HepG2 (cell line): ENCODE measurements around the gene UTS2R. TPM values are rescaled to one million over a fixed set of nuclear protein-coding genes. Genes with fewer than 3 reads are reported as not detected.

Experiments
- ATM ChIP-seq: fragments of 450-650 bp; IDR thresholded peaks from 2 replicates; pipeline ENCODE4 v1.7.1; 2017; ENCODE audit warnings: mild to moderate bottlenecking, borderline replicate concordance
- CBFB ChIP-seq: sonication (generic); formaldehyde crosslinking; IDR thresholded peaks from 2 replicates; pipeline ENCODE4 v1.4.0; 2020; ENCODE audit warnings: missing genetic modification reagents
- CBX1 ChIP-seq: IDR thresholded peaks from one replicate; pipeline ENCODE4 v1.6.1; 2016; ENCODE audit warnings: antibody characterized with exemption, low read depth
- FOXP4 ChIP-seq: sonication (generic); formaldehyde crosslinking; IDR thresholded peaks from 2 replicates; pipeline ENCODE4 v1.4.0; 2020; ENCODE audit warnings: missing genetic modification reagents
- ISX ChIP-seq: sonication (generic); formaldehyde crosslinking; conservative IDR thresholded peaks from 2 replicates; pipeline ENCODE4 v1.5.0; 2020; ENCODE audit warnings: missing genetic modification reagents
- KDM3A ChIP-seq: IDR thresholded peaks from 2 replicates; pipeline ENCODE4 v1.6.1; 2018; ENCODE audit warnings: low read depth, missing compliant biosample characterization
- NONO ChIP-seq, 2 experiments: fragments of 450-650 bp in 1 of 2; sonication (generic) in 1 of 2; formaldehyde crosslinking in 1 of 2; IDR thresholded peaks in 1 of 2; conservative IDR thresholded peaks in 1 of 2; 2 replicates each; pipeline versions ENCODE4 v1.6.1 to v1.8.0; 2017 to 2022; ENCODE audit warnings: mild to moderate bottlenecking in 1 of 2, missing genetic modification reagents in 1 of 2, moderate library complexity in 1 of 2
- PHF8 ChIP-seq: sonication (generic); formaldehyde crosslinking; IDR thresholded peaks from 2 replicates; pipeline ENCODE4 v1.5.0; 2020; ENCODE audit warnings: missing genetic modification reagents
- POLR2AphosphoS5 ChIP-seq: IDR thresholded peaks from 2 replicates; pipeline ENCODE4 v1.6.1; 2012; ENCODE audit warnings: low read depth, low read length
- RARG ChIP-seq: sonication (generic); formaldehyde crosslinking; IDR thresholded peaks from 2 replicates; pipeline ENCODE4 v1.4.0; 2020; ENCODE audit warnings: low read depth, mild to moderate bottlenecking, missing genetic modification reagents
- SETDB1 ChIP-seq: sonication (generic); formaldehyde crosslinking; IDR thresholded peaks from 2 replicates; pipeline ENCODE4 v1.5.1; 2020; ENCODE audit warnings: missing genetic modification reagents, mild to moderate bottlenecking, borderline replicate concordance
- TMF1 ChIP-seq: sonication (generic); formaldehyde crosslinking; IDR thresholded peaks from 2 replicates; pipeline ENCODE4 v1.8.1; 2022; ENCODE audit warnings: low read depth, missing genetic modification reagents
- ZBTB8A ChIP-seq: sonication (generic); formaldehyde crosslinking; IDR thresholded peaks from 2 replicates; pipeline ENCODE4 v1.4.0; 2020; ENCODE audit warnings: mild to moderate bottlenecking, low read depth, missing genetic modification reagents, borderline replicate concordance
- ZIK1 ChIP-seq: sonication (generic); formaldehyde crosslinking; IDR thresholded peaks from 2 replicates; pipeline ENCODE4 v1.5.0; 2020; ENCODE audit warnings: mild to moderate bottlenecking, low read depth, missing genetic modification reagents, borderline replicate concordance
- ZNF264 ChIP-seq: sonication (generic); formaldehyde crosslinking; IDR thresholded peaks from 2 replicates; pipeline ENCODE4 v1.4.0; 2020; ENCODE audit warnings: missing genetic modification reagents
- ZNF570 ChIP-seq: sonication (generic); formaldehyde crosslinking; IDR thresholded peaks from 2 replicates; pipeline ENCODE4 v1.4.0; 2020; ENCODE audit warnings: mild to moderate bottlenecking, missing genetic modification reagents, borderline replicate concordance
- ZNF577 ChIP-seq: sonication (generic); formaldehyde crosslinking; IDR thresholded peaks from 2 replicates; pipeline ENCODE4 v1.4.0; 2020; ENCODE audit warnings: mild to moderate bottlenecking, low read depth, missing genetic modification reagents, borderline replicate concordance
- ZNF740 ChIP-seq: sonication (generic); formaldehyde crosslinking; IDR thresholded peaks from 2 replicates; pipeline ENCODE4 v1.4.0; 2020; ENCODE audit warnings: missing genetic modification reagents
- polyA plus RNA-seq, 8 experiments: library from polyadenylated mRNA; depleted of rRNA in 3 of 8; stranded (reverse) in 7 of 8; unstranded in 1 of 8; fragments of >200 nt; fragmentation: Illumina TruSeq in 4 of 8; extraction: Trizol in 4 of 8; gene quantifications; 2 replicates each; pipeline versions ENCODE4 v1.2.1 to v1.2.3, GENCODE V29; 2011 to 2016; ENCODE audit warnings: low read depth in 4 of 8, missing spikeins in 1 of 8, mixed read lengths in 1 of 8; ENCODE audit not compliant: insufficient read depth in 1 of 8
- total RNA-seq, 5 experiments: library from RNA; depleted of rRNA; stranded (reverse); fragments of >200 nt; fragmentation: Illumina TruSeq; extraction: Trizol; gene quantifications; 2 replicates each; pipeline ENCODE4 v1.2.3, GENCODE V29; 2016; ENCODE audit warnings: low read depth in 1 of 5
- TF ChIP-seq, protein P1 (sequence below): sonication (generic); formaldehyde crosslinking; conservative IDR thresholded peaks from 2 replicates; pipeline ENCODE4 v1.4.0; 2020; ENCODE audit warnings: missing genetic modification reagents
- TF ChIP-seq, protein P2 (sequence below): sonication (generic); formaldehyde crosslinking; IDR thresholded peaks from 2 replicates; pipeline ENCODE4 v1.9.0; 2021; ENCODE audit warnings: missing genetic modification reagents, borderline replicate concordance
- TF ChIP-seq, protein P3 (sequence below): sonication (generic); formaldehyde crosslinking; IDR thresholded peaks from 2 replicates; pipeline ENCODE4 v1.4.0; 2020; ENCODE audit warnings: missing genetic modification reagents, mild to moderate bottlenecking, borderline replicate concordance

Gene UTS2R
- total and polyA plus RNA-seq, 2 of the 13 experiments (the other 11 are each of a cell fraction or from before 2014, with no cell fraction given) = 0.13 to 0.15 TPM

DNA sequence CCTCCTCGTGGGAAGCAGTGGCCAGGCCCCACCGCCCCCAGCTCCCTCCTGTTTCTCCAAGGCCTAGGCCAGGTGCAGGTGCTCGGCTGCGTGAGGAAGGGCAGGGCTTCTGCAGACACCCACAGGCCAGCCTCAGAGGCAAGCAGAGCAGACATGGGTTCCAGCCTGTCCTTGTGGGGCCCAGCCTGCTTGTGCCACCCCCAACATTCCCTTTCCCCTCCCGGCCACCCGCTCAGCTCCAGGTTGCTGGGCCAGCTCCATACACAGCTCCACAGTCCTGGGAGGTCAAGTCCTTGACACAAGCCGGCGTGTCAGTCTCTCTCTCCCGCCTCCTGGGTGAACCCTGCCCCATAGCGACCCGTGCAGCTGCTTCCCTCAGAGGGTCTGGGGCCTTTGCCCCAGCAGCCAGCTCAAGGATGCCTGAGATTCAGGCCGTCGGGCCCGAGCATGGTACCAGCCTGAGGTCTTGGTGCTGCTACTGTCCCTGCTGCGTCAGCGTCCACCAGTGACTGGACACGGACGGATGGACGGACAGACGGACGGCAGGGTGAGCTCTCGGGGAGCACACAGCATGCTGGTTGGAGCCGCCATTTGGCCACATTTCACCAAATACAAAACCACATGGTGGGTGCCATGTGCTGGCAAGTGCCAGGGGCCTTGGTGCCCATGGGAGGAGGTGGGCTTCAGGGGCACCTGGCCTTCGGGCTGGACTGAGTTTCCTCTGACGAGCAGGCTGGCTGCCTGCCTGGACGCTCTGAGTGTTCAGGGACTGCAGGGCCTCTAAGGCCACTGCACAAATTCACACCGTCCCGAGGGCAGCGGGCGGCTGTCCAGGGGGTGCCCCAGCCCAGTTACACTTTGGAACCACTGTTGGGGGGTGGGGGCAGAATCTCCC, 46.0 kb upstream of the UTS2R start (continued):
- TF ChIP-seq NONO (IDR thresholded peaks at IDR 0.05) (no peak), NONO (CRISPR knock-in tag; conservative IDR thresholded peaks at IDR 0.05) (peak; percentile 95), ZIK1 (CRISPR knock-in tag) (no peak), CBX1 (peak; percentile 25), ZNF570 (CRISPR knock-in tag) (0 out of 2 replicates have a peak, but pooled peaks have one; percentile 49), RARG (CRISPR knock-in tag) (0 out of 2 replicates have a peak, but pooled peaks have one; percentile 54), KDM3A (peak; percentile 20; the same call in 1 of the 2 replicates), CBFB (no peak), ZBTB8A (CRISPR knock-in tag) (peak; percentile 80; the same call in 1 of the 2 replicates), ZNF264 (peak; percentile 68), TMF1 (CRISPR knock-in tag) (0 out of 2 replicates have a peak, but pooled peaks have one; percentile 32), FOXP4 (no peak; the same call in 1 of the 2 replicates), ATM (no peak), ZNF740 (CRISPR knock-in tag) (0 out of 2 replicates have a peak, but pooled peaks have one; percentile 20), SETDB1 (CRISPR knock-in tag) (no peak), POLR2AphosphoS5 (no peak), ISX (CRISPR knock-in tag) (no peak), ZNF577 (no peak), PHF8 (peak; percentile 50; the same call in 1 of the 2 replicates)
- TF ChIP-seq, protein P1, sequence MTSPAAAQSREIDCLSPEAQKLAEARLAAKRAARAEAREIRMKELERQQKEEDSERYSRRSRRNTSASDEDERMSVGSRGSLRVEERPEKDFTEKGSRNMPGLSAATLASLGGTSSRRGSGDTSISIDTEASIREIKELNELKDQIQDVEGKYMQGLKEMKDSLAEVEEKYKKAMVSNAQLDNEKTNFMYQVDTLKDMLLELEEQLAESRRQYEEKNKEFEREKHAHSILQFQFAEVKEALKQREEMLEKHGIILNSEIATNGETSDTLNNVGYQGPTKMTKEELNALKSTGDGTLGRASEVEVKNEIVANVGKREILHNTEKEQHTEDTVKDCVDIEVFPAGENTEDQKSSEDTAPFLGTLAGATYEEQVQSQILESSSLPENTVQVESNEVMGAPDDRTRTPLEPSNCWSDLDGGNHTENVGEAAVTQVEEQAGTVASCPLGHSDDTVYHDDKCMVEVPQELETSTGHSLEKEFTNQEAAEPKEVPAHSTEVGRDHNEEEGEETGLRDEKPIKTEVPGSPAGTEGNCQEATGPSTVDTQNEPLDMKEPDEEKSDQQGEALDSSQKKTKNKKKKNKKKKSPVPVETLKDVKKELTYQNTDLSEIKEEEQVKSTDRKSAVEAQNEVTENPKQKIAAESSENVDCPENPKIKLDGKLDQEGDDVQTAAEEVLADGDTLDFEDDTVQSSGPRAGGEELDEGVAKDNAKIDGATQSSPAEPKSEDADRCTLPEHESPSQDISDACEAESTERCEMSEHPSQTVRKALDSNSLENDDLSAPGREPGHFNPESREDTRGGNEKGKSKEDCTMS = no peak
- TF ChIP-seq, protein P2, sequence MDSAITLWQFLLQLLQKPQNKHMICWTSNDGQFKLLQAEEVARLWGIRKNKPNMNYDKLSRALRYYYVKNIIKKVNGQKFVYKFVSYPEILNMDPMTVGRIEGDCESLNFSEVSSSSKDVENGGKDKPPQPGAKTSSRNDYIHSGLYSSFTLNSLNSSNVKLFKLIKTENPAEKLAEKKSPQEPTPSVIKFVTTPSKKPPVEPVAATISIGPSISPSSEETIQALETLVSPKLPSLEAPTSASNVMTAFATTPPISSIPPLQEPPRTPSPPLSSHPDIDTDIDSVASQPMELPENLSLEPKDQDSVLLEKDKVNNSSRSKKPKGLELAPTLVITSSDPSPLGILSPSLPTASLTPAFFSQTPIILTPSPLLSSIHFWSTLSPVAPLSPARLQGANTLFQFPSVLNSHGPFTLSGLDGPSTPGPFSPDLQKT (CRISPR knock-in tag) = no peak
- TF ChIP-seq, protein P3, sequence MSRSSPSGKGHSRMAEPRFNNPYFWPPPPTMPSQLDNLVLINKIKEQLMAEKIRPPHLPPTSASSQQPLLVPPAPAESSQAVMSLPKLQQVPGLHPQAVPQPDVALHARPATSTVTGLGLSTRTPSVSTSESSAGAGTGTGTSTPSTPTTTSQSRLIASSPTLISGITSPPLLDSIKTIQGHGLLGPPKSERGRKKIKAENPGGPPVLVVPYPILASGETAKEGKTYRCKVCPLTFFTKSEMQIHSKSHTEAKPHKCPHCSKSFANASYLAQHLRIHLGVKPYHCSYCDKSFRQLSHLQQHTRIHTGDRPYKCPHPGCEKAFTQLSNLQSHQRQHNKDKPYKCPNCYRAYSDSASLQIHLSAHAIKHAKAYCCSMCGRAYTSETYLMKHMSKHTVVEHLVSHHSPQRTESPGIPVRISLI (CRISPR knock-in tag) = peak; percentile 51; the same call in 1 of the 2 replicates
